Astrocyte of the cerebellum (primary cell): ENCODE results near the gene LILRB1.
"Not testable (repeated sequence)": the region's sequence is repeated elsewhere in the genome, so short reads cannot be mapped to it uniquely, and the experiment has no call there.

Experiments
- DNase-seq: peaks from one replicate; pipeline ENCODE4 v3.0.0-alpha.2; 2011; ENCODE audit warnings: low read depth
- H3K4me3 ChIP-seq: 2 replicates; pipeline ENCODE4 v1.5.1; 2011; ENCODE audit warnings: mild to moderate bottlenecking, low read depth, low read length, moderate library complexity
- CTCF ChIP-seq: IDR thresholded peaks from 2 replicates; pipeline ENCODE4 v1.5.1; 2012; ENCODE audit warnings: low read length, low read depth, moderate library complexity, mild to moderate bottlenecking; ENCODE audit errors: missing control alignments
- in situ Hi-C: cut with HindIII; loops from 2 replicates; pipeline ENCODE4 v1.10.0; 2017; ENCODE audit warnings: low sequenced_read_pairs

Gene LILRB1

GRCh38 chr19:54612428-54612827 is 17.9 kb upstream of the LILRB1 start:
- H3K4me3 ChIP-seq = no peak overlapping the region
- no peak for TF ChIP-seq CTCF
- in situ Hi-C loops = no loop called here
- DNase-seq = no peak

- no peak overlapping the region for H3K4me3 ChIP-seq
- in situ Hi-C loops = no loop called here
- no peak for DNase-seq
- no peak for TF ChIP-seq CTCF
Observed at GRCh38 chr19:54614726-54615125, 15.6 kb upstream of the LILRB1 start.

GRCh38 chr19:54616057-54616456 is 14.2 kb upstream of the LILRB1 start:
- no peak overlapping the region for H3K4me3 ChIP-seq
- no peak for TF ChIP-seq CTCF
- no peak for DNase-seq
- in situ Hi-C loops = no loop called here

GRCh38 chr19:54616821-54617560 is 13.3 kb upstream of the LILRB1 start:
- DNase-seq = no peak
- no peak for TF ChIP-seq CTCF
- H3K4me3 ChIP-seq = no peak overlapping the region
- in situ Hi-C loops = no loop called here

GRCh38 chr19:54620464-54620863 is 9.8 kb upstream of the LILRB1 start:
- H3K4me3 ChIP-seq = no peak overlapping the region
- no peak for DNase-seq
- no peak for TF ChIP-seq CTCF
- in situ Hi-C loops = no loop called here

GRCh38 chr19:54622431-54622830 is 7.9 kb upstream of the LILRB1 start:
- DNase-seq = no peak
- no peak for TF ChIP-seq CTCF
- H3K4me3 ChIP-seq = no peak overlapping the region
- in situ Hi-C loops = no loop called here

- DNase-seq, H3K4me3 ChIP-seq, in situ Hi-C loops: not testable (repeated sequence)
Observed at GRCh38 chr19:54624234-54624633, 6.0 kb upstream of the LILRB1 start.

GRCh38 chr19:54624934-54625730 is 5.2 kb upstream of the LILRB1 start:
- DNase-seq, H3K4me3 ChIP-seq, in situ Hi-C loops: not testable (repeated sequence)
